Measurements from ENCODE around the gene MICA. TPM values are rescaled to one million over a fixed set of nuclear protein-coding genes. Genes with fewer than 3 reads are reported as not detected.

The MICA gene
- 9.9 TPM for total RNA-seq

GRCh38 chr6:31403283-31404060 lies at the start of gene MICA:
Gene MICA (plus strand): TSS chr6:31403595. CDS start chr6:31403633, 38 bp downstream.

DNA sequence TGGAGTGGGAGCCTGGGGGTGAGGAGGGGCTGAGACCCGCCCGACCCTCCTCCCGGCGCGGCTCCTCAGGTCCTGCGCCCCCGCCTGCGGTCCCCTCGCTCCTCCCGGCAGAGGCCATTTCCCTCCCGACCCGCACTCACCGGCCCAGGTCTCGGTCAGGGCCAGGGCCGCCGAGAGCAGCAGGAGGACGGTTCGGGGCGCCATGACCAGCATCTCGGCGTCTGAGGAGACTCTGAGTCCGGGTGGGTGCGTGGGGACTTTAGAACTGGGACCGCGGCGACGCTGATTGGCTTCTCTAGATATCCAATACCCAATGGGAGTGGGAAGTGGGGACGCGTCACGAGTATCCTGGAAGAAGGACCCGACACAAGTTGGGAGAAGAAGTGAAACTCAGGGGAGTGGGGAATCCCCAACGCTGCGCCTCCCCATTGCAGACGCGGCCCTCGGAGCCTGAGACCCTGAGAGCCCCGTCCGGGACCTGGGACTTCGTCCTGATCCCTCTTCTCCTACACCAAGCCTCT lies 46.4 kb upstream of the MICA start, which contains the start of gene HLA-B:
TSS of gene HLA-B (minus strand) at position 234 of the 521 bp plus-strand sequence. CDS start at position 213, 21 bp downstream.

Other genes with a start within 250 kb of the MICA start
- gene CCHCR1, start 245.8 kb upstream of the MICA start, total RNA-seq, result 15.3 TPM
- 10.0 TPM for gene TCF19, start 245.0 kb upstream of the MICA start, total RNA-seq
- gene POU5F1, start 232.9 kb upstream of the MICA start, total RNA-seq, result not detected
- 23.3 TPM for gene HLA-C, start 131.5 kb upstream of the MICA start, total RNA-seq
- 169 TPM for gene HLA-B, start 46.4 kb upstream of the MICA start, total RNA-seq
- 2.8 TPM for gene MICB, start 94.5 kb downstream of the MICA start, total RNA-seq
- not detected for gene MCCD1, start 125.4 kb downstream of the MICA start, total RNA-seq
- gene DDX39B, start 138.4 kb downstream of the MICA start, total RNA-seq, result 327 TPM
- 19.2 TPM for gene ATP6V1G2, start 143.0 kb downstream of the MICA start, total RNA-seq
- 21.8 TPM for gene NFKBIL1, start 144.0 kb downstream of the MICA start, total RNA-seq
- not detected for gene LTA, start 168.7 kb downstream of the MICA start, total RNA-seq
- not detected for gene TNF, start 172.0 kb downstream of the MICA start, total RNA-seq
- gene LTB, start 178.8 kb downstream of the MICA start, total RNA-seq, result 1.4 TPM
- gene LST1, start 182.7 kb downstream of the MICA start, total RNA-seq, result 11.2 TPM
- gene NCR3, start 189.4 kb downstream of the MICA start, total RNA-seq, result not detected
- 10.5 TPM for gene AIF1, start 211.6 kb downstream of the MICA start, total RNA-seq
- gene PRRC2A, start 217.1 kb downstream of the MICA start, total RNA-seq, result 88.1 TPM
- gene BAG6, start 249.1 kb downstream of the MICA start, total RNA-seq, result 226 TPM